H1 (cell line): Measurements from ENCODE around the gene CCDC124. TPM values are rescaled to one million over a fixed set of nuclear protein-coding genes. Genes with fewer than 3 reads are reported as not detected.

Experiments used
- CTCF ChIA-PET: fragments of 300-600 bp; sonication (Branson Sonifier 250); formaldehyde crosslinking; loops from one replicate; lab custom pipeline; 2021; ENCODE audit not compliant: partially characterized antibody; lab: Charles Lee
- POLR2A ChIA-PET: fragments of 300-600 bp; sonication (Branson Sonifier 250); formaldehyde crosslinking; loops from one replicate; lab custom pipeline; 2021; ENCODE audit warnings: inconsistent platforms; ENCODE audit not compliant: partially characterized antibody; lab: Charles Lee
- DNase-seq, 2 experiments: peaks; one replicate each; pipeline versions ENCODE4 v3.0.0 to v3.0.0-alpha.2; 2010 to 2022; ENCODE audit warnings: low spot score in 2 of 2, low read depth in 1 of 2, mixed read lengths in 1 of 2
- FAIRE-seq: peaks from 2 replicates; lab custom pipeline; 2011; peaks lifted over from hg19 to GRCh38; lab: Jason Lieb, UNC
- H2AFZ ChIP-seq: 2 replicates; pipeline ENCODE4 v1.8.1; 2012; ENCODE audit warnings: low read length, inconsistent platforms
- H2AK5ac ChIP-seq: 2 replicates; pipeline ENCODE4 v1.6.1; 2013; ENCODE audit warnings: low read depth, low read length
- H2BK120ac ChIP-seq: replicated peaks from 2 replicates; pipeline ENCODE3; 2013; ENCODE audit warnings: low read depth, low read length, inconsistent platforms
- H2BK12ac ChIP-seq: 2 replicates; pipeline ENCODE4 v1.6.1; 2013; ENCODE audit warnings: low read depth, low read length
- H2BK15ac ChIP-seq: 2 replicates; pipeline ENCODE4 v1.6.1; 2013; ENCODE audit warnings: low read length
- H2BK20ac ChIP-seq: 2 replicates; pipeline ENCODE4 v1.6.1; 2013; ENCODE audit warnings: low read length
- H2BK5ac ChIP-seq: 2 replicates; pipeline ENCODE4 v1.6.1; 2013; ENCODE audit warnings: low read depth, low read length
- H3K14ac ChIP-seq: 2 replicates; pipeline ENCODE4 v1.6.1; 2013; ENCODE audit warnings: inconsistent platforms; ENCODE audit not compliant: insufficient read length
- H3K18ac ChIP-seq: 2 replicates; pipeline ENCODE4 v1.6.1; 2013; ENCODE audit warnings: low read length; ENCODE audit errors: extremely low read depth
- H3K23ac ChIP-seq: 2 replicates; pipeline ENCODE4 v1.6.1; 2013; ENCODE audit warnings: inconsistent platforms; ENCODE audit not compliant: insufficient read length
- H3K23me2 ChIP-seq: 2 replicates; pipeline ENCODE4 v1.6.1; 2013; ENCODE audit warnings: low read depth, low read length
- H3K27ac ChIP-seq: 2 replicates; pipeline ENCODE4 v1.6.1; 2011; ENCODE audit warnings: low read depth, low read length, inconsistent platforms
- H3K27me3 ChIP-seq, 4 experiments: replicated peaks in 1 of 4; 1 replicate in 1 of 4; 2 replicates in 3 of 4; pipeline versions ENCODE4 v1.6.1 to v1.8.1; 2011 to 2013; ENCODE audit warnings: low read length in 3 of 4, mild to moderate bottlenecking in 3 of 4, inconsistent platforms in 2 of 4, mixed read lengths in 2 of 4, moderate library complexity in 1 of 4; ENCODE audit not compliant: control insufficient read depth in 3 of 4, insufficient read depth in 3 of 4; ENCODE audit errors: extremely low read depth in 1 of 4
- H3K36me3 ChIP-seq, 4 experiments: 2 replicates each; pipeline versions ENCODE4 v1.6.1 to v1.8.1; 2011 to 2013; ENCODE audit warnings: mild to moderate bottlenecking in 4 of 4, low read length in 3 of 4, moderate library complexity in 2 of 4, control low read depth in 1 of 4, inconsistent platforms in 1 of 4; ENCODE audit not compliant: insufficient read depth in 4 of 4, control insufficient read depth in 2 of 4
- H3K4ac ChIP-seq: replicated peaks from 2 replicates; pipeline ENCODE3; 2013; ENCODE audit warnings: low read length, low read depth, mixed read lengths, inconsistent platforms; ENCODE audit not compliant: insufficient read length
- H3K4me1 ChIP-seq, 4 experiments: replicated peaks in 1 of 4; 1 replicate in 1 of 4; 2 replicates in 3 of 4; pipeline versions ENCODE4 v1.6.1 to v1.8.1; 2011 to 2013; ENCODE audit warnings: low read length in 3 of 4, inconsistent platforms in 2 of 4, mixed read lengths in 1 of 4; ENCODE audit not compliant: insufficient read depth in 4 of 4, control insufficient read depth in 3 of 4
- H3K4me2 ChIP-seq, 2 experiments: 2 replicates each; pipeline versions ENCODE4 v1.6.1 to v1.8.1; 2011 to 2013; ENCODE audit warnings: low read depth in 2 of 2, low read length in 2 of 2, control low read depth in 1 of 2, inconsistent platforms in 1 of 2, mild to moderate bottlenecking in 1 of 2; ENCODE audit not compliant: insufficient read depth in 1 of 2
- H3K4me3 ChIP-seq, 4 experiments: fragments of 200-600, 300-600 bp in 1 of 4; sonication (generic), shearing (Covaris generic), sonication (Bioruptor Twin) in 1 of 4; 2 replicates each; pipeline versions ENCODE4 v1.5.1 to v1.8.1; 2011 to 2016; ENCODE audit warnings: low read length in 4 of 4, low read depth in 3 of 4, control low read depth in 2 of 4, inconsistent platforms in 2 of 4, mild to moderate bottlenecking in 2 of 4, mixed read lengths in 1 of 4, moderate library complexity in 1 of 4; ENCODE audit not compliant: insufficient read depth in 2 of 4; ENCODE audit errors: extremely low read depth in 1 of 4
- H3K56ac ChIP-seq: replicated peaks from 2 replicates; pipeline ENCODE3; 2013; ENCODE audit warnings: low read depth, mild to moderate bottlenecking, mixed read lengths, low read length, inconsistent platforms; ENCODE audit not compliant: insufficient read length
- H3K79me1 ChIP-seq: 2 replicates; pipeline ENCODE4 v1.6.1; 2013; ENCODE audit warnings: low read depth, low read length, control low read depth
- H3K79me2 ChIP-seq, 2 experiments: 2 replicates each; pipeline versions ENCODE4 v1.6.1 to v1.8.1; 2012 to 2013; ENCODE audit warnings: low read length in 2 of 2, mild to moderate bottlenecking in 2 of 2, inconsistent platforms in 1 of 2; ENCODE audit not compliant: insufficient read depth in 2 of 2, control insufficient read depth in 1 of 2
- H3K9ac ChIP-seq, 4 experiments: replicated peaks in 1 of 4; 1 replicate in 1 of 4; 2 replicates in 3 of 4; pipeline versions ENCODE4 v1.6.1 to v1.8.1; 2011 to 2013; ENCODE audit warnings: low read depth in 3 of 4, low read length in 3 of 4, control low read depth in 2 of 4, mild to moderate bottlenecking in 2 of 4, moderate library complexity in 2 of 4, inconsistent platforms in 1 of 4; ENCODE audit errors: extremely low read depth in 1 of 4
- H3K9me3 ChIP-seq, 2 experiments: 2 replicates each; pipeline versions ENCODE4 v1.6.1 to v1.8.1; 2012 to 2013; ENCODE audit warnings: mild to moderate bottlenecking in 2 of 2, moderate library complexity in 2 of 2, control low read depth in 1 of 2, inconsistent platforms in 1 of 2, low read depth in 1 of 2, low read length in 1 of 2, mixed read lengths in 1 of 2; ENCODE audit not compliant: insufficient read depth in 2 of 2
- H4K20me1 ChIP-seq, 2 experiments: replicated peaks in 1 of 2; 2 replicates each; pipeline versions ENCODE3 to v1.8.1; 2011 to 2013; ENCODE audit warnings: inconsistent platforms in 2 of 2, low read length in 2 of 2, mild to moderate bottlenecking in 1 of 2; ENCODE audit not compliant: insufficient read depth in 2 of 2, control insufficient read depth in 1 of 2
- H4K5ac ChIP-seq: 2 replicates; pipeline ENCODE4 v1.6.1; 2013; ENCODE audit warnings: low read length, low read depth, mixed read lengths, inconsistent platforms; ENCODE audit not compliant: insufficient read length
- H4K8ac ChIP-seq: 2 replicates; pipeline ENCODE4 v1.8.0; 2013; ENCODE audit warnings: mild to moderate bottlenecking, moderate library complexity, low read length, inconsistent platforms; ENCODE audit not compliant: insufficient read depth; ENCODE audit errors: extremely low read depth
- H4K91ac ChIP-seq: replicated peaks from 2 replicates; pipeline ENCODE3; 2013; ENCODE audit warnings: low read length, mixed read lengths, inconsistent platforms; ENCODE audit not compliant: insufficient read length
- ASH2L ChIP-seq: fragments of 200-600, 300-600 bp; sonication (generic); IDR thresholded peaks from one replicate; pipeline ENCODE4 v1.7.1; 2017; ENCODE audit warnings: low read length
- ATF2 ChIP-seq: IDR thresholded peaks from 2 replicates; pipeline ENCODE4 v1.6.1; 2012; ENCODE audit warnings: low read length, inconsistent platforms
- CHD1 ChIP-seq: IDR thresholded peaks from 2 replicates; pipeline ENCODE4 v1.6.1; 2012; ENCODE audit warnings: low read depth, low read length, improper control_type of control experiment
- CHD2 ChIP-seq: IDR thresholded peaks from 2 replicates; pipeline ENCODE4 v1.6.1; 2012; ENCODE audit warnings: low read length, improper control_type of control experiment
- CREB1 ChIP-seq: IDR thresholded peaks from 2 replicates; pipeline ENCODE4 v1.6.1; 2012; ENCODE audit warnings: inconsistent platforms
- POLR2AphosphoS5 ChIP-seq: IDR thresholded peaks from 2 replicates; pipeline ENCODE4 v1.6.1; 2011; ENCODE audit warnings: low read depth, low read length
- SRF ChIP-seq: IDR thresholded peaks from 2 replicates; pipeline ENCODE4 v1.6.1; 2011; ENCODE audit warnings: mild to moderate bottlenecking, low read depth, low read length, moderate library complexity
- TAF7 ChIP-seq: optimal IDR thresholded peaks from 2 replicates; pipeline ENCODE3; 2011; ENCODE audit warnings: low read depth, mild to moderate bottlenecking, inconsistent platforms, low read length, moderate library complexity, borderline replicate concordance
- WGBS, 2 experiments: shearing (Covaris generic) in 1 of 2; methylation state at CpG; one replicate each; pipeline versions ENCODE4 v1.1.6 to v1.1.7; 2013 to 2015; ENCODE audit warnings: low lambda C conversion rate in 2 of 2, mixed read lengths in 2 of 2, inconsistent platforms in 1 of 2, low coverage in 1 of 2, missing lambda C conversion rate in 1 of 2; ENCODE audit not compliant: insufficient replicate concordance in 2 of 2, insufficient coverage in 1 of 2, insufficient read length in 1 of 2; ENCODE audit errors: extremely low coverage in 1 of 2, missing lambda C conversion rate in 1 of 2; 5-methylcytosine and 5-hydroxymethylcytosine counted together
- polyA plus RNA-seq, 7 experiments: library from polyadenylated mRNA; depleted of rRNA in 3 of 7; stranded (reverse) in 5 of 7; unstranded in 2 of 7; fragments of >200 nt in 5 of 7; fragments of 200-250 nt in 2 of 7; gene quantifications; 1 replicate in 5 of 7; 2 replicates in 1 of 7; 4 replicates in 1 of 7; pipeline versions ENCODE4 v1.2.1 to v1.2.3, GENCODE V29; 2011 to 2013; ENCODE audit warnings: missing spikeins in 2 of 7, mixed read lengths in 2 of 7
- total RNA-seq: library from RNA; stranded (reverse); fragmentation: NEBNext Ultra II Directional; extraction: Animal tissue kit (Norgen Biotek cat#: 25700); gene quantifications from 2 replicates; pipeline ENCODE4 v1.2.1, GENCODE V29; 2021

CCDC124 gene
- total and polyA plus RNA-seq, 2 of the 8 experiments (the other 6 are each of a cell fraction or from before 2014, with no cell fraction given): 95.2 to 103 TPM

GRCh38 chr19:17946965-17947784, 14.4 kb downstream of the CCDC124 start:
- peaks cover 0 to 32% (median 22%) of the 10 kb centered on the region in 4 experiments; a peak in 6 of 7 replicates for H3K4me1 ChIP-seq
- H3K56ac ChIP-seq: peak overlapping the region; percentile 70
- DNase-seq (peak in 1 of 2 experiments; percentile 76), FAIRE-seq (peak; percentile 7)
- peak overlapping the region; percentile 90 for H3K18ac ChIP-seq
- H3K27me3 ChIP-seq: peaks cover 10 to 34% (median 27%) of the 10 kb centered on the region in 4 experiments
- peak overlapping the region; percentile 45; the same call in 1 of the 2 replicates for H4K8ac ChIP-seq
- H3K14ac ChIP-seq: no peak overlapping the region
- H2AK5ac ChIP-seq: no peak overlapping the region
- H4K5ac ChIP-seq: peak overlapping the region; percentile 34
- H2BK20ac ChIP-seq: no peak overlapping the region
- WGBS, 2 experiments: 24% methylated on average over 27 of the region's 29 CpGs; no CpG with 5 or more reads in 1 of the 2 experiments
- no peaks in the 10 kb centered on the region for H3K79me1 ChIP-seq
- 0 out of 2 replicates have a peak overlapping the region, but pooled peaks have one; percentile 61 for H2BK15ac ChIP-seq
- H3K9me3 ChIP-seq: no peaks in the 10 kb centered on the region
- peak overlapping the region; percentile 77 to 99 for H3K4me2 ChIP-seq
- H2AFZ ChIP-seq: no peak overlapping the region; the same call in 1 of the 2 replicates
- H3K79me2 ChIP-seq: no peaks in the 10 kb centered on the region
- ChIA-PET CTCF (interaction anchor here (0.7 to 21.5 kb wide), 7 partner anchors 10 to 58 kb away, joined by 3 to 271 read pairs (median 18); partner anchors contain the start of genes CCDC124 and KCNN1), POLR2A (interaction anchor here (0.6 to 1.8 kb wide), 11 partner anchors 10 to 484 kb away, joined by 3 to 6 read pairs (median 3); partner anchors contain the start of genes CCDC124 and KCNN1)
- peaks cover 29% of the 10 kb centered on the region for H3K23me2 ChIP-seq
- peaks cover 1 to 4% of the 10 kb centered on the region in 2 experiments for H4K20me1 ChIP-seq
- H2BK120ac ChIP-seq: no peak overlapping the region
- H4K91ac ChIP-seq: peak overlapping the region; percentile 63
- peak overlapping the region; percentile 78; the same call in 1 of the 2 replicates for H2BK5ac ChIP-seq
- no peaks in the 10 kb centered on the region; a peak in 1 of 8 replicates for H3K36me3 ChIP-seq
- peak overlapping the region; percentile 35 for H3K4ac ChIP-seq
- peak overlapping the region in 3 of 4 experiments; percentile 66 to 85 (median 82); a peak in 6 of 7 replicates for H3K9ac ChIP-seq
- H3K23ac ChIP-seq: no peak overlapping the region
- peak overlapping the region; percentile 30 to 66 (median 63) for H3K4me3 ChIP-seq
- H2BK12ac ChIP-seq: peak overlapping the region; percentile 60; the same call in 1 of the 2 replicates
- peak overlapping the region; percentile 88 for H3K27ac ChIP-seq
- TF ChIP-seq CHD2 (0 out of 2 replicates have a peak, but pooled peaks have one; percentile 28), ASH2L (peak; percentile 40), CHD1 (no peak), TAF7 (peak; percentile 65), SRF (peak; percentile 94), CREB1 (peak; percentile 56), ATF2 (no peak), POLR2AphosphoS5 (peak; percentile 85)
